Tongue (tissue), 2 donors: Measurements from ENCODE around the gene LRRC26. TPM values are rescaled to one million over a fixed set of nuclear protein-coding genes. Genes with fewer than 3 reads are reported as not detected.

ENCODE experiments used
- DNase-seq: peaks from one replicate; pipeline ENCODE4 v3.0.0-alpha.2; 2015
- total RNA-seq: library from RNA; depleted of rRNA; stranded (reverse); fragments of >200 nt; gene quantifications from one replicate; pipeline ENCODE4 v1.2.3, GENCODE V29; 2014

Gene LRRC26
- total RNA-seq, 1 donor from 2014 or later: 18.9 TPM

DNA sequence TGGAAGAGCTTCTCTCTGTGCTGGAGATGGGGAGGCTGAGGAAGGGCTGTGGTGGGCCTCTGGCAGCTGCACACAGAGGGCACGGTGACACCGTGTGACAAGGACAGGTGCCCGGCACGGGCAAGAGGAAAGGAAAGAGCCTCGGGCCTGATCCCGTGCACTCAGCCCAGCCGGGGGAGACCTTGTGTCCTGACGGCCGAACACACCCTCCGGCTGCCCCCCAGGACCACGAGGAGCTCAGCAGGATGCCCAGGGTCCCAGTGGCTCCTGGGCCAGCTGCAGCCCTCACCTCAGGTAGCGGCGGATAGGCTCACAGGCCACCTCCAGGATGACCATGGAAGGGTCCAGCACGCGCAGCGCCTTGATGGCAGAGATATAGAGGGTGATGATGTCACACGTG is 13.0 kb upstream of the LRRC26 start:
- DNase-seq: no peak

DNA sequence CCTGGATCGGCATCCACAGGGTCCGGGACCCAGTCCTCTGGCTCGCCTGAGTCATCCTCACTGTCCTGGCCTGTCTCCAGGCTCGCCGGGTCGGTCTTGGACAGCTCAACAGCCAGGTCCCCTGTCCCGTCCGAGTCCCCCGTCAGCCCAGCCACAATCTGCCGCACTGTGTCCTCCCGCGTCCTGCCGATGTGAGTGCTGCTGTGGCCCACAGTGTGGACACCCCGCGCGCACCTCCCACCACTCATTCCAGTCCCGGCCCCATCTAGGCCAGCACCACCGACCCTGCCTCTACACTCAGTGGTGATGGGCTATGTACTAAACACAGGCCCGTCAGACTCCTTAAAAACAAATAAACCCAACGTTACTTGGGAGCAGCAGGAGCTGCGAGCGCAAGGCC is 11.8 kb upstream of the LRRC26 start:
- no peak for DNase-seq

DNA sequence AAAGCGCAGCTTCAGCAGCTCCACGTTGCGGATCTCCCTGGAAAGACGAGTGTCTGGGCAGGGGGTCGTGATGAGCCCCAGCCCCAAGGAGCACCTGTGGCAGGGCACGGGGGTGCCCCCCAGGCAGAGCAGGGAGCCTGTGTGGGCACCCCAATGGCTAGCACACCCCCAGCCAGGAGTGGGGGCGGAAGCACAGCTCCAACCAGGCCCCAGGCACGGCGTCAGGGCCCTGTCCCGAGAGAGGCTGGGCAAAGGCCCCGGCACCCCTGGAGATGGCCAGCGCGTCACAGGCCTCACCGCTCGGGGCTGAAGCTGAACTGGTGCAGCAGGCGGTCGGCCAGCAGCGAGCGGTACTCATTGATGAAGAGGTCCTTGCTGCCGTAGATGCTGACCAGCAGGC is 10.6 kb upstream of the LRRC26 start:
- no peak for DNase-seq

DNA sequence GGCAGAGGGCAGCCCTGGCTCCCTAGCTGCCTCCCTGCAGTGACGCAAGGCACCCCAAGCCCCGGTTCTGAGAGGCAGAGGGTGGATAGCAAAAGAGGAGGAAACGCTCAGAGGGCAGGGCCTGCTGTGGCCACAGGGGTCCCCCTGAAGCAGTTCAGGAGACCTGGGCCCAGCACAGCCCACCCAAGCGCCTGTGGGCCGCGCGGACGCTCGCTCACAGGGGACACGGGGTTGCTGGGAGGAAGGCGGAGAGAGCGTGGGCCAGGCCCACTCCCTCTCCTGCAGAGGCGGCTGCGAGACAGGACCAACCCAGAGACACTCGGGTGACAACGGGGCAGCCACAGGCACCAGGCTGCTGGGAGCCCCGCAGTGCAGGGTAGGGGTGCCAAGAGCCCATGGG is 9.9 kb upstream of the LRRC26 start:
- no peak for DNase-seq

DNA sequence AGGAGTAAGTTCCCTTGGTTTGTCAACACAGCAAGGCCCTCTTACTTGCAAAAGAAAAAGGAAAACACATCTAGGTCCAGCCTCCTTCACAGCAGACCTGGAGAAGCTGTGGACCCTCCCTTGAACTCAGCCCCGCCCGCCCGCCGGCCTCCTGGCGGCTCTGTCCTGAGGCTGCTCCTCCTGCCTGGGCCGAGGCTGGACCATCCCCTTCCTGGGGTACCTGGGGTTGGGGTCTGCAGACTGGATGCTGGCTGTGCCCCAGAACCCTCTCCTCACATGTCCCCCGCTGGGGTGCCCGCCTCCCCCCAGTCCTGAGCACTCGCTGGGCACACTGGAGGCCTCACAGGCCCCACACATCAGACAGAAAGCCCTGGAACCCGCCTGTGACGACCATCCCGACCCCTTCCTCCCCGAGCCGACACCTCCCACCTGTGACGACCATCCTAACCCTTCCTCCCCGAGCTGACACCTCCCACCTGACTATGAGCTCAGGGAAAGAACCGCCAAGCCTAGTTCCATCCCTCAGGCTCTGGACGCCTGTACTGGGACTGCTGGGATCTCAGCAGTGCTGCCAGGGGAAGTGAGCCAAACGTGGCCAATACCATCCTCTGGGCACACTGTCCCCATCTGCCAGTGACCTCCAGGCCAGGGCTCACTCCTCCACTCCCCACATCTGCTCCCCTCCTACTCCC is 9.2 kb upstream of the LRRC26 start:
- DNase-seq: no peak

DNA sequence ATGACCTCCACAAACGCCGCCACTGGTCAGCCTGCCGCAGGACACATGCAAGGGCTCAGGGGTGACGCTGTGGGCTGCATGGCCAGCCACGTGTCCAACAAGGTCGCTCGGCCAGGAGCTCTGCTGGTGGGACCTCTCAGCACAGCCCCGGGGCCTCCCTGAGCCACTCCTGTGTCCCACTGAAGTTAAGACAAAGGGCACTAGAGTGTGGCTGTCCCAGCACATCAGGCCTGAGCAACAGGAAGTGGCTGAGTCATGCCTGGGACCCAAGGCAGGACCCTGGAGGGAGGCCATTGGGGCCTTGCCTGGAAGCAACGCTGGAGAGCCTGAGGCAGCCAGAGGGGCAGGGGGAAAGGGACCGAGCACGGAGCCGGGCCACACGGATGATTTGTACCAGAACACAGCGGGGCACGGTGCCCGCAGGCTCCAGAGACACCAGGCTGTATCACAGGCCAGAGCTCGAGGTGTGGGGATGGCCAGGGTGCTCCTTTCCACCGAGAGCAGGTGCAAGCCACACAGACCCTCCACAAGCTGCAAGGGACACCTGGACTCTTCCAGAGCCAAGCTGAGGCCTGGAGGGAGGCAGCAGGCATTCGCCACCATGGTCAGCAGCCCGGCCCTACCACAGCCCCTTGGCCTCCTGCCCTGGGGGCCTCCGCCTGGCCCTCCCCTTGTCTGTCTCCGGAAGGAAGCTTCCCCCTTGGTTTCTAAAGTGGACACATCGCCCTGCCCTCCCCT is 8.5 kb upstream of the LRRC26 start:
- DNase-seq: no peak

DNA sequence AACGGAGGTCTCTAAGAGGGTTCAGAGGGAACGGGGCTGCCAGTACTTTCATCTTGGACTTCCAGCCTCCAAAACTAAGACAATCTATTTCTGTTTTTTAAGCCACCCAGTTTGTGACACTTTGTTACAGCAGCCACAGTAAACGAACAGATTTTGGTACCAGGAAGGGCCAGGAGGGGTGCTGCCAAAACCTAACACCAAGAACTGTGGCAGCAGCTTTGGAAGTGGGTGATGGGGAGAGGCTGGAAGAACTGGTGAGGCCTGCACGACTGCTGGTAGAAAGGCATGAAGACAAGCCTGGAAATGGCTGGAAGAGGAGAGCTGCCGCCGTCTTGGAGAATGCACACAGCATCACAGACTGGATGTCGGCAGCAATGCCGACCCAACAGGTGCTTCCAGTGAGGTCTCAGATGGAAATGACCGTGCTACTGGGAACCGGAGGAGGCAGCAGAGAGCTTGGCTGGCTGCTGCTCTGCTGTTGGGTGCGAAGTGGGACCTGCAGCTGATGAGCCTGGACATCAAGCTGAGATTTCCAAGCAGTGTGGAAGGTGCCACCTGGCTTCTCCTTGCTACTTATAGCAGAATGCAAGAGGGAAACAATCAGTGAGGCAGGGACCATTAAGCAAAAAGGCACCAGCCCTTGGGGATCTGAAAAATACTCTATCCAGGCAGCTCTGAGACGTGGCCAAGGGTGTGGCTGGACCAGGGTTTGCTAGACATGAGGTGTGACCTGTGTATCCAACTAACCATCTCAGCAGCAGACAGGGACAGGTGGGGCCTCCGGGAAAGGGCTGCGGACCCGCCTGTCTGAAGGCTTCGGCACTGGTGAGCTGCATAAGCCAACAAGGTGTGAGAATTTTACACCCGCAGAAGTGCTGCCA is 6.7 kb upstream of the LRRC26 start:
- peak; percentile 38 for DNase-seq

DNA sequence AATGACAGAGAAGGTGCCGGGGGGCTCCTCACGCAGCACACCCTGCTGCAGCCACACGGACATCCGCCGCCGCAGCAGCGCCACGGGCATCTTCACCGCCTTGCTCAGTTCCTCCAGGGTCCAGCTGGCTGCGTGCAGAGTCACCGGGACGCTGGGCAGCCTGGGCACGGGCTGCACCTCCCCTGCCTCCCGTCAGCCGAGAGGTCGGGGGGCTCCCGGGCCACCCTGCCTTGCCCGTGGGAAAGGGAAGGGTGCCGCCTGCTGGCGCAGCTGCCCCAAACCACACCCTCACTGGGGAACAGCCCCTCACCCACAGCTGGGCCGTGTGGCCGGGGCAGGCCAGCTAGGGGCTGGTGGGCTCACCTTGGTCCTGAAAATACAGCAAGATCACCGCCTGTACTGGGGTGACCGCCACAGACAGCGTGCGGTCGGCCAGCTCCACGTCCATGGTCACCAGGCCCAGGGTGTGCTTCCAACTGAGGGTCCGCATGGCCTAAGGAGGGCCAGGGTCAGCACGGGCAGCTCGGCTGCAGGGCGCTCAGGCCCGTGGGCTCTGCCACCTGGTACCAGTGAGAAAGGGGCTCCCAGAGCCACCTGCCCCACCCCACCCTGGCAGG is 5.6 kb upstream of the LRRC26 start:
- DNase-seq: no peak

DNA sequence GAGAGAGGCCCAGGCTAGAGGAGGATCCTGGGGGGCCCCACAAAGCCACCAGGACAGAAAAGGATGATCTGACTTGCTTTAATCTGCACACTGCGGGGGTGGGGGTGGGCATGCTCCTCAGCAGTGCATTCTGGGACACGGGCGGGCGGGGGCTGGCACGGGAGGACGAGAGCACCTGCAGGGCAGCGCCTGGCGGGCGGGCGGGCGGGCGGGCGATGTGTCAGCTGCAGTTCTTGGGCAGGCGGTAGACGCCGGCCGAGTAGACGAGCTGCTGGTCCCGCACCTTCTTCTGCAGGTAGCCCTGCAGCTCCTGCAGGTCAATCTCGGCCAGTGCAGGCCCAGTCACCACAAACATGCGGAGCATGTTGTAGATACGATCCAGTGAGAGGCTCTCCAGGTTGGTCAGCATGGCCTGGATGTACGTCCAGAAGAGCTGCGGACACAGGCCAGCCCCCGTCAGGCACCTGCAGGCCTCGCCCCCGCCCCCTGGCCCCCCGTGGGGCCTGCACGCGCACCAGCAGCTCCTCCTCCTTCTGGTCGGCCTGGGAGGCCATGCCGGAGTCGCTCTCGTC is 5.0 kb upstream of the LRRC26 start:
- DNase-seq: no peak

DNA sequence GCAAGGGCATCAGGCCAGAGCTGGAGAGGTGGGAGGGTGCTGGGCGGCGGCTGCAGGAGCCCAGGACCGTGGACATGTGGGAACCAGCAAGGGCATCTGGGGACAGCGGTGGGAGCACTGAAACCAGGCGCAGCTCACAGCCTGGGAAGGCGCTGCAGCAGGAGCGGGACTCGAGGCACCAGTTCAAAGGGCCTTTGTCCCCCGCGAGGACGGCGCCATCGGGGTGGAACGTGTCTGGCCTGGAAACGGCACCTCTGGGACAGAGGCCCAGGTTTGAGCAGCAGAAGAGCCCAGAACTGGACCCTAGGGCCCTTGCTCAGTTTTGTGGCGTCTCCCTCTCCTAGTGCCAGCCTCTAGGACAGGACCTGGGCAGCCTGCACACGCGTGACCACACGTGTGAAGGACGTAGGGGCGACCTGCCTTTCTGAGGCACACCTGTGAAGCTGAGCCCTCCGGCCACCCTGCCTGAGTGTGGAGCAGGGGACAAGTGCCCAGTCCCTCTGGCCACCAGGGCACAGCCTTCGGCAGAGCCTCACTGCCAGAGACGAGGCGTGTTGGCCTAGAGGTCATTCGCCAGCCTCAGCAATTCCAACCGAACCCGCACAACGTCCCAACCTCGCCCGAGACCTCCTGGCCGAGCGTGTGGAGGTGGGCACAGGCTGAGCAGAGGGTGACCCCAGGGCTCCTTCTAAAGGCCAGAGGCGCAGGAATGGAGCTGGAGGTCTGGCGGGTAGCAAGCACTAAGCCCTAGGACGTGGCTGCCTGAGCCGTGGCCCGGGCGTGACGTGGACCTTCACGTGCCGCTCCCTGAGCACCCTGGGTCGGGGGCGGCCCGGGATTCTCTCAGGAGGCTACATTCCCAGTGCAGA is 4.2 kb upstream of the LRRC26 start:
- DNase-seq: no peak

DNA sequence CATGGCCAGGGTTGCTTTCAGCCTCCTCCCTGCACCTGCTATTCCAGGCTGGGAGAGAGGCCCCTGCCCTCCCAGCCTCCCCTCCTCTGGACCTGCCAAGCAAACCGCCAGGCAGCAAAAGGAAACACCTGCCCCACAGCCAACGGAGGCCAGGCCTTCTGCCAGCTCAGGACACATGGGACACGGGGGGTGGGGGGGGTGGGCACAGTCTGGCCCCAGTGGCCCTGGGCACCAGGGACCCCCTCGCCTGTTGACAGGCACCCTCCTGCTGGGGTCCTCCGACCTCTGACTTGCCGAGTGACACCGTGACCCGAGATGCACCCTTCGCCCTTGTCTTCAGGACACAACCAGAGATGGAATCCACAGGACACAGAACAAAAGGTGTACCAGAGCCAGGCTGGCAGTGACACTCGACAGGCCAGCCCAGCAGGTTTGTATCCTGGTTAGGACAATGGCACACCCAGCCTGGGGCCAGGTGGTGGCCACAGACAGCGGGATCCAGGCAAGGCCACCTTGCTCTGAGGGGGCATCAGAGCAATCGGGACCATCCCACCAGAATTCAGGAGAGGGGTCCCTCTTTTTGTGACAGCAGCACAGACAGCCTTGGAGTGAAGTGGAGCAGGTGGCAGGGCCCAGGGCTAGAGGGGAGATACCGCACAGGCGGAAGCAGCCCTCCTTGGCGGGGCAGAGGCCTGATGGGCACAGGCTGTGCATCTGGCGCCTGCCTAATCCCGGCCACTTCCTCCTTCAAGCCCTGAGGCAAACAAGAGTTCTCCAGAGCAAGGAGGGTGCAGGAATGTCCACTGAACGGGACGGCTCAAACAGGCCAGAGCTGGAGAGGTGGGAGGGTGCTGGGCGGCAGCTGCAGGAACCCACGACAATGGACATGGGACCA is 3.3 kb upstream of the LRRC26 start:
- DNase-seq: no peak

DNA sequence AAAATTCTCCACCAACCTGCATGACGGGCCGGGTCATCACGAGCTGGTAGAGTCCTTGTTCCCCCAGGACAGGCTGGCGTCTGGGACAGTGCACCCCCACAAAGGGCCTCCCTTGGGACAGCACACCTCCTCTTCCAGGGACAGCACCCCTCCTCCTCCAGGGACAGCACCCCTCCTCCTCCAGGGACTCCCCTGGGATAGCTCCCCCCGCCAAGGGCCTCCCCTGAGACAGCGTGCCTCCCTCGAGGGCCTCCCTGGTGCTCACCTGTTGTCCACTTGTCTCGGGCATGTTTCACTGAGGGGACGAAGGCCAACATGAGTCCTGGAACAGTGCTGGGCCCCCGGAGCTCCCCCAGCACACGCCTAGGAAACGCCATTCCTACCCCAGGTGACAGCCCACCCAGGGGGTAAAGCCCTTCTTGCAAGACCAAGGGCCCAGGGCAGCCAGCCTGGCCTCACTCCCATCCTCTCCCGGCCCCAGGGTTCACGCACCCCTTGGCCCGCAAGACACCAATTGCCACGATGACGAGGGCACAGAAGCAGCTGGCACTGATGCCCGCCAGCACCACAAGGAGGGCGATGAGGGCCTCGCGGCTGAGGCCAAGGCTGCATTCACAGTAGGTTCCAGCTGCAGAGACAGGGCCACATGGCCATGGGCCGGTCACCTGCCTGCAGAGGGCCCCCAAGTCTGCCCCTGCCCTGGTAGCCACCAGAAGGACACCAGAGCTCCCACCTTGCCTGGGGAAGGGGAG is 1.5 kb upstream of the LRRC26 start:
- DNase-seq: no peak

DNA sequence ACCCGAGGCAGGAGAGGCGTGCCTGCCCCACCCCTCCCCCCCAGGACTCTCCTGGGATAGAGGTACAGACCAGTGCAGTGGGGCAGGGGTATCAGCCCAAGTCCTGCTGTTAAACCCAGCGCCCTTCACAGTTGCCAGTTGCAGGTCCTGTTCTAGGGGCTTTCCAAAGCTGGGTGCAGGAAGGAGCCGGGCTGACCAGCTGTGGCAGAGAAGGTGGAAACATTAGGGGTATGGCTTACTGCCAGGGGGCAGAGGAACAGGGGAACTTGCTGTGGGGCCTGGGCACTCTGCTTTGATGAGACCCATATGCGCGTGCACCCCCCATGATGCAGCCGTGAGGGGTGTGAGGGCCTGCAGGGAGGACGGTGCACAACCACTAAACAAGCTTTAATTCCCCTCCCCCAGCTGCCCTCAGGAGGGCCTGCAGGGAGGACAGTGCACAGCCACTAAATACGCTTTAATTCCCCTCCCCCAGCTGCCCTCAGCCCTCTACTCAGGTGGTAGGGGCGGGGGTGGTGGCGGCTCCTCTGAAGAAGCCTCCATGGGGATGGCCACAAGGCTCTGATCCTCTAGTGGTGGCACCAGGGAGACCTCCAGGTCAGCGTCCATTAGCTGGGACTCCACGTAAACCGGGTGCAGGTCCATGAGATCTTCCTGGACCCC is 766 bp upstream of the LRRC26 start:
- no peak for DNase-seq

DNA sequence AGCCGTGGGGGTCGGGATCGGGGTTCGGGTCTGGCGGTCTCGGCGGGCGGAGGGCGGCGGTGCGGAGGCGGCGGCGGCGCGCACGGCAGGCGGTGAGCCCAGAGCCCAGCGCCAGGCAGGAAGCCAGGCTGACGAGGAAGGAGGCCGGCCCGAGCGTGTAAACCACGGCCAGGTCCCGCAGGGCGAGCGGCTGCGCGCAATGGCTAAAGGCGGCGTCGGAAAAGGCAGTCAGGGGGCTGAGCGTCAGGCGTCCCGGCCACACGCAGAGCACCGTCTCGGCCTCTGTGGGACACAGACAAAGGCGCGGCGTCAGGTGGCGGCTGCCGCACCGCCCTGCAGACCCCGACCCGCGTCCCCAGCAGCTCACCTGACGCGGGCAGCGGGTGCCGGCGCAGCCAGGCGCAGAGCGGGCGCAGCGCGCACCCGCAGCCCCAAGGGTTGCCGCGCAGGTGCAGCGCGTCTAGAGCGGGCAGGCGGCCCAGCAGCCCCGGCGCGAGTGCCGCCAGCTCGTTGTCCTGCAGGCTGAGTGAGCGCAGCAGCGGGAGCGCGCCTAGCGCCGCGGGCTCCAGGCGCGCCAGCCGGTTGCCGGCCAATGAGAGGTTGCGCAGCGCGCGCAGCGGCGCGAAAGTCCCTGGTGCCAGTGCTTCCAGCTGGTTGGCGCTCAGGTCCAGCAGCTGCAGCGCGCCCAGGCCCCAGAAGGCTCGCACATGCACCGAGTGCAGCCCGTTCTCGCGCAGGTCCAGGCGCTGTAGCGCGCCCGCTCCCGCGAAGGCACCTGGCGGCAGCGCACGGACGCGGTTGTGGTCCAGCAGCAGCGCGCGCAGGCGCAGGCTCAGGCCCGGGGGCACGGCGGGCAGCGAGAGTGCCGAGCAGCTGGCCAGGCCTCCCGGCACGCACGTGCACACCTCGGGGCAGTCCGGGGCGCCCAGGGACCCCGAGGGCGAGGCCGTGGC is 671 bp downstream of the LRRC26 start:
- DNase-seq: peak; percentile 62

DNA sequence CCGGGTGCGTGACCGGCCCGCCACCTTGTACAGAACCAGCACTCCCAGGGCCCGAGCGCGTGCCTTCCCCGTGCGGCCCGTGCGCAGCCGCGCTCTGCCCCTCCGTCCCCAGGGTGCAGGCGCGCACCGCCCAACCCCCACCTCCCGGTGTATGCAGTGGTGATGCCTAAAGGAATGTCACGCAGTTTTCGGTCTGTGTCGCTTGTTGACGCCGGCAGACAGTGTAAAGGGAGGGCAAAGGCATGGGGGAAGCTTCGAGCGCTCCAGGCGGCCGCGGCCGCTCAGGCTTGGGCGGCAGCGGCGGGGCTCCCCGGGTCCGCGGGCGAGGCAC is 1.3 kb downstream of the LRRC26 start:
- no peak for DNase-seq

DNA sequence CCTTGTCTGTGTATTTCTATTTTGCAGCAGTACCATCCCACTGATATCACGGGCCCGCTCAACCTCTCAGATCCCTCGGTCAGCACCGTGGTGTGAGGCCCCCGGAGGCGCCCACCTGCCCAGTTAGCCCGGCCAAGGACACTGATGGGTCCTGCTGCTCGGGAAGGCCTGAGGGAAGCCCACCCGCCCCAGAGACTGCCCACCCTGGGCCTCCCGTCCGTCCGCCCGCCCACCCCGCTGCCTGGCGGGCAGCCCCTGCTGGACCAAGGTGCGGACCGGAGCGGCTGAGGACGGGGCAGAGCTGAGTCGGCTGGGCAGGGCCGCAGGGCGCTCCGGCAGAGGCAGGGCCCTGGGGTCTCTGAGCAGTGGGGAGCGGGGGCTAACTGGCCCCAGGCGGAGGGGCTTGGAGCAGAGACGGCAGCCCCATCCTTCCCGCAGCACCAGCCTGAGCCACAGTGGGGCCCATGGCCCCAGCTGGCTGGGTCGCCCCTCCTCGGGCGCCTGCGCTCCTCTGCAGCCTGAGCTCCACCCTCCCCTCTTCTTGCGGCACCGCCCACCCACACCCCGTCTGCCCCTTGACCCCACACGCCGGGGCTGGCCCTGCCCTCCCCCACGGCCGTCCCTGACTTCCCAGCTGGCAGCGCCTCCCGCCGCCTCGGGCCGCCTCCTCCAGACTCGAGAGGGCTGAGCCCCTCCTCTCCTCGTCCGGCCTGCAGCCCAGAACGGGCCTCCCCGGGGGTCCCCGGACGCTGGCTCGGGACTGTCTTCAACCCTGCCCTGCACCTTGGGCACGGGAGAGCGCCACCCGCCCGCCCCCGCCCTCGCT is 1.9 kb downstream of the LRRC26 start:
- no peak for DNase-seq

DNA sequence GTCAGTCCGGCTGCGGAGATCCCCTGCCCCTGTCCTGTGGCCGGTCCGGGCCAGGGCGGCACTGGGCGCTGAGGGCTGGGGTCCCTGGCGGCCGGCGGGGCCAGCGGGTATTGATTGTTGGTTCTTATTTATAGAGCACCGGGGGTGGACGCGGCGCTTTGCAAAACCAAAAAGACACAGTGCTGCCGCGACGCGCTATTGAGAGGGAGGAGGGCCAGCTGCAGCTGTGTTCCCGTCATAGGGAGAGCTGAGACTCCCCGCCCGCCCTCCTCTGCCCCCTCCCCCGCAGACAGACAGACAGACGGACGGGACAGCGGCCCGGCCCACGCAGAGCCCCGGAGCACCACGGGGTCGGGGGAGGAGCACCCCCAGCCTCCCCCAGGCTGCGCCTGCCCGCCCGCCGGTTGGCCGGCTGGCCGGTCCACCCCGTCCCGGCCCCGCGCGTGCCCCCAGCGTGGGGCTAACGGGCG is 2.5 kb downstream of the LRRC26 start:
- no peak for DNase-seq
